ENCODE results near the gene ESRRG. TPM values are rescaled to one million over a fixed set of nuclear protein-coding genes. Genes with fewer than 3 reads are reported as not detected.

The ESRRG gene
- total and polyA plus RNA-seq, 2 donors (not counting 3 experiments of a cell fraction or from before 2014, with no cell fraction given): not detected

DNA sequence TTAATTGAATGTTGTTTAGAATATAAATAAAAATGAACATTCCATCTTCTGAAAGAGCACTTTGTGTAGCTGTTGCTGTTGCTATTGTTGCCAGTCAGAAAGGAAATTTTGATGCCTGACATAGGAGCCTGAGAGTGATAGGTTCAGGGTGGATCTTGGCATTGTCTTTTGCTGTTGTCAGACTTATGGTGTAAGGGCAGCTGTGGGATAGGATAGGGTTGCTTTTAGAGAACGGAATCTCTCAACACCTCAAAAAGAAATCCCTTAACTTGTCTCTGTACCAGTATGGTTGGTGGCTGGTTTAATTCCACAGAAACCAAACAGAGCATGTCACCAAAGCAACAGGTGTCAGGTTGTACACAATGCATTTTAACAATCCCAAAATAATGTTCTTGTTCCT is 62.7 kb downstream of the ESRRG start:
- Histone ChIP-seq H3K36me3 (ENCODE audit: control insufficient read depth in 2 of 2, extremely low read depth in 1 of 2, insufficient read depth in 2 of 2, low read length in 2 of 2) (no peaks in the 10 kb centered on the region), H3K4me1 (ENCODE audit: control insufficient read depth, extremely low read depth, insufficient read depth, low read length) (no peaks in the 10 kb centered on the region), H3K79me2 (ENCODE audit: control insufficient read depth, insufficient read depth, low read length) (no peaks in the 10 kb centered on the region), H3K9ac (replicated peaks; ENCODE audit: extremely low read depth, insufficient read depth, low read length) (no peak overlapping the region), H3K4me3 (replicated peaks in 1 of 3; ENCODE audit: insufficient read depth in 1 of 3, low read depth in 1 of 3, low read length in 3 of 3) (no peak overlapping the region), H3K27me3 (ENCODE audit: control insufficient read depth in 2 of 2, insufficient read depth in 2 of 2, low read length in 2 of 2) (no peaks in the 10 kb centered on the region), H3K9me3 (replicated peaks; ENCODE audit: control insufficient read depth, insufficient read depth, low read length) (peaks cover 2% of the 10 kb centered on the region), H3K9me1 (replicated peaks; ENCODE audit: control insufficient read depth, extremely low read depth, insufficient read depth, low read length) (no peaks in the 10 kb centered on the region), H3K27ac (ENCODE audit: insufficient read depth, low read depth, low read length) (no peak overlapping the region), H4K20me1 (replicated peaks; ENCODE audit: control insufficient read depth, extremely low read depth, insufficient read depth, low read length) (no peaks in the 10 kb centered on the region), H2AFZ (ENCODE audit: low read depth, low read length) (no peak overlapping the region), H3K4me2 (ENCODE audit: insufficient read depth, low read length) (no peak overlapping the region)
- TF ChIP-seq GATA2 (IDR thresholded peaks at IDR 0.05; ENCODE audit: insufficient read depth, insufficient read length, low read depth, low read length): no peak
- TF ChIP-seq, protein P1, sequence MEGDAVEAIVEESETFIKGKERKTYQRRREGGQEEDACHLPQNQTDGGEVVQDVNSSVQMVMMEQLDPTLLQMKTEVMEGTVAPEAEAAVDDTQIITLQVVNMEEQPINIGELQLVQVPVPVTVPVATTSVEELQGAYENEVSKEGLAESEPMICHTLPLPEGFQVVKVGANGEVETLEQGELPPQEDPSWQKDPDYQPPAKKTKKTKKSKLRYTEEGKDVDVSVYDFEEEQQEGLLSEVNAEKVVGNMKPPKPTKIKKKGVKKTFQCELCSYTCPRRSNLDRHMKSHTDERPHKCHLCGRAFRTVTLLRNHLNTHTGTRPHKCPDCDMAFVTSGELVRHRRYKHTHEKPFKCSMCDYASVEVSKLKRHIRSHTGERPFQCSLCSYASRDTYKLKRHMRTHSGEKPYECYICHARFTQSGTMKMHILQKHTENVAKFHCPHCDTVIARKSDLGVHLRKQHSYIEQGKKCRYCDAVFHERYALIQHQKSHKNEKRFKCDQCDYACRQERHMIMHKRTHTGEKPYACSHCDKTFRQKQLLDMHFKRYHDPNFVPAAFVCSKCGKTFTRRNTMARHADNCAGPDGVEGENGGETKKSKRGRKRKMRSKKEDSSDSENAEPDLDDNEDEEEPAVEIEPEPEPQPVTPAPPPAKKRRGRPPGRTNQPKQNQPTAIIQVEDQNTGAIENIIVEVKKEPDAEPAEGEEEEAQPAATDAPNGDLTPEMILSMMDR (IDR thresholded peaks at IDR 0.05; ENCODE audit: extremely low read depth in 1 of 2, insufficient read depth in 1 of 2, low read depth in 1 of 2, low read length in 2 of 2): no peak
- dilution Hi-C loops (cut with MboI; ENCODE audit: extremely low pct_ligation_motif_present, low sequenced_read_pairs) (no loop called here), intact Hi-C loops (cut with micrococcal nuclease) (no loop called here)
- CTCF ChIA-PET: no interaction called here
- FAIRE-seq (no peak), DNase-seq (ENCODE audit: low read depth, low spot score) (no peak)
- no TSS peak for BruUV-seq (replicated peaks)
- POLR2A ChIA-PET: no interaction called here

DNA sequence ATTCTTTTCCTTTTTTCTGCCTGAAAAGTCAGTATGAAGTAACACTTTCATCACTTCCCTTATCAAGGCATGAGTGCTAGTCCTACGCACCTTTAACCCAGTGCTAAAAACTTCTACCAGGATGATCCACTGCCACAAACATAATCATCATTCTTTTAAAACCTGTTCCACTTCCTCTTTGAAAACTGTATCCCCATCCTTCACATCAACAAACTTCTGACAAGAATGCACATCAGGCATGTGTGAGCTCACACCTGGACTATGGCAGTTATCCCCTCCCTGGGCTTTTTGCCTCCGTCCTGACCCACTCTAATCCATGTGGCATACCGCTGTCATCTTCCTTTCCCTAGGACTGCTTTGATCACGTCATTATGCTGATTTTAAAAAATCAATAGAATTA is 70.2 kb downstream of the ESRRG start:
- POLR2A ChIA-PET: no interaction called here
- H3K9me1 ChIP-seq (replicated peaks; ENCODE audit: control insufficient read depth, extremely low read depth, insufficient read depth, low read length): no peaks in the 10 kb centered on the region
- no peak overlapping the region for H3K27ac ChIP-seq (ENCODE audit: insufficient read depth, low read depth, low read length)
- H4K20me1 ChIP-seq (replicated peaks; ENCODE audit: control insufficient read depth, extremely low read depth, insufficient read depth, low read length): no peaks in the 10 kb centered on the region
- H3K4me3 ChIP-seq (replicated peaks in 1 of 3; ENCODE audit: insufficient read depth in 1 of 3, low read depth in 1 of 3, low read length in 3 of 3): no peak overlapping the region
- H3K27me3 ChIP-seq (ENCODE audit: control insufficient read depth in 2 of 2, insufficient read depth in 2 of 2, low read length in 2 of 2): no peaks in the 10 kb centered on the region
- no peak for TF ChIP-seq JUN (IDR thresholded peaks at IDR 0.05; ENCODE audit: borderline replicate concordance, insufficient read depth, insufficient read length, low read depth)
- TF ChIP-seq, protein P1 (IDR thresholded peaks at IDR 0.05; ENCODE audit: extremely low read depth in 1 of 2, insufficient read depth in 1 of 2, low read depth in 1 of 2, low read length in 2 of 2): no peak
- no peak for TF ChIP-seq FOS (IDR thresholded peaks at IDR 0.05; ENCODE audit: borderline replicate concordance, insufficient read depth, low read length)
- no peak for TF ChIP-seq MYC (IDR thresholded peaks at IDR 0.05; ENCODE audit: low read depth, low read length)
- no peak for TF ChIP-seq EZH2 (IDR thresholded peaks at IDR 0.05; ENCODE audit: borderline replicate concordance, low read depth, low read length, severe bottlenecking)
- no peak for TF ChIP-seq POLR2A (IDR thresholded peaks at IDR 0.05; ENCODE audit: low read depth, low read length)
- no peak for TF ChIP-seq POLR2AphosphoS5 (IDR thresholded peaks at IDR 0.05; ENCODE audit: insufficient read depth, low read depth, low read length)
- TF ChIP-seq, protein P2, sequence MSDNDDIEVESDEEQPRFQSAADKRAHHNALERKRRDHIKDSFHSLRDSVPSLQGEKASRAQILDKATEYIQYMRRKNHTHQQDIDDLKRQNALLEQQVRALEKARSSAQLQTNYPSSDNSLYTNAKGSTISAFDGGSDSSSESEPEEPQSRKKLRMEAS (IDR thresholded peaks at IDR 0.05; ENCODE audit: insufficient read depth, insufficient read length): no peak
- no peak for TF ChIP-seq GATA2 (IDR thresholded peaks at IDR 0.05; ENCODE audit: insufficient read depth, insufficient read length, low read depth, low read length)
- dilution Hi-C loops (cut with MboI; ENCODE audit: extremely low pct_ligation_motif_present, low sequenced_read_pairs) (no loop called here), intact Hi-C loops (cut with micrococcal nuclease) (no loop called here)
- CTCF ChIA-PET: no interaction called here
- no peaks in the 10 kb centered on the region for H3K4me1 ChIP-seq (ENCODE audit: control insufficient read depth, extremely low read depth, insufficient read depth, low read length)
- DNase-seq (ENCODE audit: low read depth, low spot score): no peak
- no peaks in the 10 kb centered on the region for H3K36me3 ChIP-seq (ENCODE audit: control insufficient read depth in 2 of 2, extremely low read depth in 1 of 2, insufficient read depth in 2 of 2, low read length in 2 of 2)
- no peak overlapping the region for H3K9ac ChIP-seq (replicated peaks; ENCODE audit: extremely low read depth, insufficient read depth, low read length)
- no peaks in the 10 kb centered on the region for H3K9me3 ChIP-seq (replicated peaks; ENCODE audit: control insufficient read depth, insufficient read depth, low read length)
- H3K79me2 ChIP-seq (ENCODE audit: control insufficient read depth, insufficient read depth, low read length): no peaks in the 10 kb centered on the region
- H3K4me2 ChIP-seq (ENCODE audit: insufficient read depth, low read length): no peak overlapping the region
- no peak for FAIRE-seq
- H2AFZ ChIP-seq (ENCODE audit: low read depth, low read length): no peak overlapping the region
- no TSS peak for BruUV-seq (replicated peaks)
